GM13976 (cell line): ENCODE results near the gene ARMC9.

Experiments used
- DNase-seq: peaks from one replicate; pipeline ENCODE4 v3.0.0; 2012; ENCODE audit warnings: low spot score
- in situ Hi-C: fragments of 300-500 bp; cut with MboI; formaldehyde crosslinking; loops from one replicate; pipeline ENCODE4 v1.12.0; 2022; ENCODE audit warnings: low sequenced_read_pairs, mixed read lengths, inconsistent platforms; ENCODE audit not compliant: unreplicated experiment
- TF ChIP-seq, protein P1 (sequence below): IDR thresholded peaks from 2 replicates; pipeline ENCODE4 v1.5.1; 2012; ENCODE audit warnings: borderline replicate concordance, mild to moderate bottlenecking; ENCODE audit not compliant: insufficient read depth; ENCODE audit errors: extremely low read depth, missing control alignments, control extremely low read depth

ARMC9 gene

DNA sequence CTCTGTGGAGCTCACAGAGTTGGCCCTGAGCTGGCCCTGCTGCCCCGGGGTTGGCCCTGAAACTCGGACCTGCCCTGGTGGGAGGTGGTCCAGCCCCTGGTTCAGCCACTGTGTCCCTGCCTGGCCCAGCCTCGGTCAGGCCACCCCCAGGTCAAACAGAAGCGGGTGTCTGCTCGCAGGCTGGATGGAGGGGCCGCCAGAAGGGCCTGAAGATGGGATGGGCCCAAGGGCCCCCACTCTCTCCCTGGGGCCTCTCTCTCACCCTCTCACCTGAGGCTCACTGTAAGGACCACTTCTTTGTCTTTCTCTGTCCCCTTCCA lies 172.0 kb downstream of the ARMC9 start:
- no peak for DNase-seq
- in situ Hi-C loops = no loop called here
- TF ChIP-seq, protein P1, sequence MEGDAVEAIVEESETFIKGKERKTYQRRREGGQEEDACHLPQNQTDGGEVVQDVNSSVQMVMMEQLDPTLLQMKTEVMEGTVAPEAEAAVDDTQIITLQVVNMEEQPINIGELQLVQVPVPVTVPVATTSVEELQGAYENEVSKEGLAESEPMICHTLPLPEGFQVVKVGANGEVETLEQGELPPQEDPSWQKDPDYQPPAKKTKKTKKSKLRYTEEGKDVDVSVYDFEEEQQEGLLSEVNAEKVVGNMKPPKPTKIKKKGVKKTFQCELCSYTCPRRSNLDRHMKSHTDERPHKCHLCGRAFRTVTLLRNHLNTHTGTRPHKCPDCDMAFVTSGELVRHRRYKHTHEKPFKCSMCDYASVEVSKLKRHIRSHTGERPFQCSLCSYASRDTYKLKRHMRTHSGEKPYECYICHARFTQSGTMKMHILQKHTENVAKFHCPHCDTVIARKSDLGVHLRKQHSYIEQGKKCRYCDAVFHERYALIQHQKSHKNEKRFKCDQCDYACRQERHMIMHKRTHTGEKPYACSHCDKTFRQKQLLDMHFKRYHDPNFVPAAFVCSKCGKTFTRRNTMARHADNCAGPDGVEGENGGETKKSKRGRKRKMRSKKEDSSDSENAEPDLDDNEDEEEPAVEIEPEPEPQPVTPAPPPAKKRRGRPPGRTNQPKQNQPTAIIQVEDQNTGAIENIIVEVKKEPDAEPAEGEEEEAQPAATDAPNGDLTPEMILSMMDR = no peak

DNA sequence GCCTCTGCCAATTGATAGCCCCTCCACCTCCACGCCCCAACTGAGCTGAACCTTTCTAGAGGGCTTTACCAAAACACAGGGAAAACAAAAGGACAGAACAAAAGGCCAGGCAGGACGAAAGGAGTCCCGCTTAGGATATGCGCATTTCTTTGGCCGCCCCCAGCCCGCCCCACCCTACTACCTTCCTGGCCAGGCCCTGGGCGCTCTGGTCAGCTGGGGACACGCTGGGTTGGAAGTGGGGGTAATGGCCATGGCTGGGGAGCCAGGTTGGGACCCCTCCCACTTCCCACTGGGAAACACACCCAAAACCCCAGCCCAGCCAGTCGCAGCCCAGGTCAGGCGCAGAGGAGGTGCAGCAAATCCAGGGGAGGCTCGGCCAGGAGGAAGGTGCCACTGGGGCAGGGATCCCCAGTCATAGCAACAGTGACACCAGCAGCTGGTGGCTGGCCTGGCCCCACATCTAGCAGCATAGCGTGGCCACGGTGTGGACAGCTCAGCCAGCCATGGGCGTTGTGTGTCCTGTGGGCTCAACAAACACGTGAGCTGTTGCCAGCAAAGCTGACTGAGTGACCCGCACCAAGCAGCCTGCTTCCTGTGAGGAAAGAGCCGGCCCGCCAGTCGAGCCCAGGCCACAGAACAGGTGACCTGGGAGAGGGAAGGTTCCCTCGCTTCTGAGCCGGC lies 172.5 kb downstream of the ARMC9 start:
- TF ChIP-seq, protein P1 = no peak
- in situ Hi-C loops = no loop called here
- no peak for DNase-seq

DNA sequence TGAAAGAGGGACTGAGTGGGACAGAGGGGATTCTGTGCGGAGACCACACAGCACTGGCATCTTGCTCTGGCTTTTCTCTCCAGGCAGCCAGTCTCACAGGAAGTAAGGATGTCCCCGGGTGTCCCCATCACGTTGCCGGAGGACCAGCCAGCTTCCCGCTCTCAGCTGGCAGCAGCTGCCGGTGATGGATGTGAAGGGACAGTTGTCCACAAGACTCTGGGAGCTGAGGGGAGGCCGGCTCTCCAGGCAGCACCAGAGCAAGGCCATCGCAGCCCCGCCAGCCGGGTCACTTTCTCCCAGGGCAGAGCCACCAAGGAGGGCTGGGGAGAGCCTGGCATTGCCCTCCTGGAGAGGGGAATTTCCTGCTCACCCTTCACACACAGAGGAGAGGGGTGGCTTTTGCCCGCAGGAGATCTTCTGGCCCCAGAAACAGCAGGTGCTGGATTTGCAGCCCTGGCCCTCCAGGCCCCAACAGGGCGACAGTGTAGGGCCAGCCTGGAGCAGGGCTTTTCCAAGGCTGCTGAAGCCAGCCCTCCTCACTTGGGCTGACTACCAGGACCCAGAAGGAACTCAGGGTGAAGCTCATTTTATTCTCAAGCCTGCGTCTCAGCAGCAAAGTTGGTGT lies 173.1 kb downstream of the ARMC9 start:
- no peak for DNase-seq
- TF ChIP-seq, protein P1 = no peak
- in situ Hi-C loops = no loop called here

DNA sequence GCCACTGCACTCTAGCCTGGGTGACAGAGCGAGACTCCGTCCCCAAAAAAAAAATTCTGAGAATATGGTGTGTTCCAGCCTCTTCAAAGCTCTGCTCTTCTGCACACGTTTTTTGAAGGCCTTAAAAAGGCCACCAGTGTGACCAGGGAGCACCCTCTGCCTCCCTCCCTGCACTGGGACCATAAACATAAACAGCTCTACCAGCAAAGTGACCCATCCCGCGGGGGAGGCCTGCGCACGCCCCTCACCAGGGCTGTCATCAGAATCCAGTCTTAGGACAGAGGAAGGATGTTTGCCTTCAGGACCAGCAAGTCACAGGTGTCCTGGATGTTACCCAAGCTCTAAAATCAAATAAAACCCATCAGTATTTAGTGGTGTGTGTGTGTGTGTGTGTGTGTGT lies 173.9 kb downstream of the ARMC9 start:
- in situ Hi-C loops = no loop called here
- TF ChIP-seq, protein P1 = no peak
- no peak for DNase-seq

DNA sequence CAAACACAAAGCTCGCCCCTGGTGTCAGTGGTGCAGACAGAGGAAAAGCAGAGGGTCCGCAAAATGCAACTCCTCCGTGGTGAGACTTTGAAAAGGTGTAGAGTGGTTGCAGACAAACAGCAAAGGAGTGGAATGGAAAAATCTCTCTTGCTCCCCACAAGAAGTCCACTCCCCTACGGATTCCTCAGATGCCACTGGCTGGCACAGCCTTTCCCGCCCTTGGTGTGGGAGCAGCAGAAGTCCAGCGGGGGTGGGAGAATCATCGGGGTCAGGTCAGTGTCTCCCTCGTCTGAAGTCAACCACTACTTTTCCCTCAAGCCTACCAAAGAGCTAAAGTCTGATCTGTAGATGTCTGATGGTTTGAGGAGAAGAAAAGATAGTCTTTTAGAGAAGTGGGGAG lies 174.8 kb downstream of the ARMC9 start:
- TF ChIP-seq, protein P1 = no peak
- no peak for DNase-seq
- in situ Hi-C loops = no loop called here

DNA sequence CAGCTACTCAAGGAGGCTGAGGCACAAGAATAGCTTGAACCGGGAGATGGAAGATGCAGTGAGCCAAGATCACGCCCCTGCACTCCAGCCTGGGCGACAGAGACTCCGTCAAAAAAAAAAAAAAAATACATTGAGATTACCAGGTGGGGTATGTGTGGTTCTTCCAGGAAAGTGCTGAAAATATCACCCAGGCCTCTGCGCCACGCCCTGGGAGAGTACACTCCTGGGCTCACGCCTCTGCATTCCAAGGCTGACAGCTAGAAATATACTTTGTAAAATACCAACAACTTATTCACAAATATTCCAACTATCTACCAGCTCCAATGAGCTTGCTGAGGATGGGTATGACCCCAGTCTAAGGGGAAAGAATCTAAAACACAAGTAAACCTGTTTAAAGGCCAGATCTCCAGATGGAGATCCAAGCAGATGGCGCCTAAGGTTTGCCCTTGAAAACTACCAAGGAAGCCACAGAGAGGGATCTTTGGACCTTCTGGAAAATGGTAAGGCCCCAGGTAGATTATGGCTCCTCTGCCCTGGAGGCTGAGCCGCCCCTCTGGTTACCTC lies 175.4 kb downstream of the ARMC9 start:
- no peak for DNase-seq
- in situ Hi-C loops = no loop called here
- TF ChIP-seq, protein P1 = no peak
